ENCODE results near the gene CCSER1.
"Not testable (repeated sequence)": the region's sequence is repeated elsewhere in the genome, so short reads cannot be mapped to it uniquely, and the experiment has no call there.

CCSER1 gene

DNA sequence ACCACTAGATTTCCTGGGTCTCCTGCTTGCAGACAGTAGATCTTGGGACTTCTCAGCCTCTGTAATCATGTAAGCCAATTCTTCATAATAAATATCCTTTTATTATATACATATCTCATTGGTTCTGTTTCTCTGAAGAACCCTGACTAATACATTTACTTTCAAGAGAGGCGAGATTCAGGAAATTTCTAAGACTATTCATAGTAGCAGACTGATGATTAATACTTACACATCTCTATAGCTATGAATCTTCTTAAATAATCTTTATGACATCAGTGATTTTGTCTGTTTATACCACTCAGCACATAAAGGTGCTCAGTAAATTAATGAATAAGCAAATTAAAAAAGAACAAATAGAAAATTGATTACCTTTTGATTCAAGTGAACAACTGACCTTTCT is 1494.3 kb downstream of the CCSER1 start:
- Histone ChIP-seq H3K9me3 (ENCODE audit: insufficient read depth, low read length) (no peaks in the 10 kb centered on the region), H3K27ac (ENCODE audit: low read depth, low read length) (no peak overlapping the region), H3K36me3 (ENCODE audit: low read length) (no peaks in the 10 kb centered on the region), H3F3A (ENCODE audit: insufficient read depth) (no peaks in the 10 kb centered on the region), H4K20me1 (ENCODE audit: low read depth, low read length) (no peaks in the 10 kb centered on the region), H3K4me3 (ENCODE audit: insufficient read depth, low read length, poor library complexity, severe bottlenecking) (no peak overlapping the region), H3K79me2 (ENCODE audit: insufficient read depth, low read length) (no peaks in the 10 kb centered on the region), H3K27me3 (ENCODE audit: low read length) (no peaks in the 10 kb centered on the region), H3K9me2 (replicated peaks; ENCODE audit: insufficient read depth, low read length) (no peaks in the 10 kb centered on the region), H3K9ac (ENCODE audit: low read length) (no peak overlapping the region), H2AFZ (ENCODE audit: low read depth, low read length, severe bottlenecking) (no peak overlapping the region), H3K4me2 (ENCODE audit: low read depth, low read length, poor library complexity, severe bottlenecking) (no peak overlapping the region)
- TF ChIP-seq, protein P1, sequence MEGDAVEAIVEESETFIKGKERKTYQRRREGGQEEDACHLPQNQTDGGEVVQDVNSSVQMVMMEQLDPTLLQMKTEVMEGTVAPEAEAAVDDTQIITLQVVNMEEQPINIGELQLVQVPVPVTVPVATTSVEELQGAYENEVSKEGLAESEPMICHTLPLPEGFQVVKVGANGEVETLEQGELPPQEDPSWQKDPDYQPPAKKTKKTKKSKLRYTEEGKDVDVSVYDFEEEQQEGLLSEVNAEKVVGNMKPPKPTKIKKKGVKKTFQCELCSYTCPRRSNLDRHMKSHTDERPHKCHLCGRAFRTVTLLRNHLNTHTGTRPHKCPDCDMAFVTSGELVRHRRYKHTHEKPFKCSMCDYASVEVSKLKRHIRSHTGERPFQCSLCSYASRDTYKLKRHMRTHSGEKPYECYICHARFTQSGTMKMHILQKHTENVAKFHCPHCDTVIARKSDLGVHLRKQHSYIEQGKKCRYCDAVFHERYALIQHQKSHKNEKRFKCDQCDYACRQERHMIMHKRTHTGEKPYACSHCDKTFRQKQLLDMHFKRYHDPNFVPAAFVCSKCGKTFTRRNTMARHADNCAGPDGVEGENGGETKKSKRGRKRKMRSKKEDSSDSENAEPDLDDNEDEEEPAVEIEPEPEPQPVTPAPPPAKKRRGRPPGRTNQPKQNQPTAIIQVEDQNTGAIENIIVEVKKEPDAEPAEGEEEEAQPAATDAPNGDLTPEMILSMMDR (IDR thresholded peaks at IDR 0.05; ENCODE audit: insufficient read depth, low read length, poor library complexity, severe bottlenecking) = no peak
- TF ChIP-seq EZH2phosphoT487 (conservative IDR thresholded peaks at IDR 0.05; ENCODE audit: low read length) = no peak

DNA sequence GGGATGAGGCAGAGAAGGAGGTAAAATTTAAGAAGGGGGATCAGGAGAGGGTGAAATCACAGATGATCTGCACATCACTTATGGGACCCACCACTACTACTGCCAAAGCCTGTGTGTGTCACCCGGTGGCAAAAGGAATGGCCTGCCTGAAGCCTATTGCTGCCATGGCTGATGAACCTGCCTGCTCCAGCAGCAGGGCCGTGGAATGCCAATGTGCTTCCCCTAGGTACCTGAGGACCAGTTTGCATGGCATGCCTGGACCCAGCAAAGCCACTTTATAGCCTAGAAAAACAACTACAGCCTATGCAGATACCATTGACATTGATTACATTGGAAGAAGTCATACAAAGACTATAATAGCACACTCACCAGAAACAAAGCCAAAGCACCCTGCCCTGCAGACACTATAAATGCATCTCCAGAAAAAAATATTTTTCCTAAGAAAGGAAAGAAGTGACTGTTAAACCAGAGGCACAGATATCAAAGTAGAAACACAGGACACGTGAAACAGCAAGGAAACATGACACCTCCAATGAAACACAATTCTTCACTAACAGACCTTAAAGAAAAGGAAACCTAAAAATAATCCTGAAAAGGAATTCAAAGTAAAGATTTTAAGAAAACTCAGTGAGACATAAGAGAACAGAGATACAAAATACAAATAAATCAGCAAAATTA is 1495.9 kb downstream of the CCSER1 start:
- no peaks in the 10 kb centered on the region for H3K36me3 ChIP-seq (ENCODE audit: low read length)
- no peak overlapping the region for H2AFZ ChIP-seq (ENCODE audit: low read depth, low read length, severe bottlenecking)
- no peaks in the 10 kb centered on the region for H3K27me3 ChIP-seq (ENCODE audit: low read length)
- no peak overlapping the region for H3K4me3 ChIP-seq (ENCODE audit: insufficient read depth, low read length, poor library complexity, severe bottlenecking)
- H3K79me2 ChIP-seq (ENCODE audit: insufficient read depth, low read length) = no peaks in the 10 kb centered on the region
- H3K9ac ChIP-seq (ENCODE audit: low read length) = no peak overlapping the region
- TF ChIP-seq EZH2phosphoT487 (conservative IDR thresholded peaks at IDR 0.05; ENCODE audit: low read length) = no peak
- TF ChIP-seq, protein P1 (IDR thresholded peaks at IDR 0.05; ENCODE audit: insufficient read depth, low read length, poor library complexity, severe bottlenecking) = no peak
- no peaks in the 10 kb centered on the region for H4K20me1 ChIP-seq (ENCODE audit: low read depth, low read length)
- no peaks in the 10 kb centered on the region for H3K9me2 ChIP-seq (replicated peaks; ENCODE audit: insufficient read depth, low read length)
- H3K4me2 ChIP-seq (ENCODE audit: low read depth, low read length, poor library complexity, severe bottlenecking) = no peak overlapping the region
- H3K9me3 ChIP-seq (ENCODE audit: insufficient read depth, low read length) = no peaks in the 10 kb centered on the region
- no peaks in the 10 kb centered on the region for H3F3A ChIP-seq (ENCODE audit: insufficient read depth)
- no peak overlapping the region for H3K27ac ChIP-seq (ENCODE audit: low read depth, low read length)

DNA sequence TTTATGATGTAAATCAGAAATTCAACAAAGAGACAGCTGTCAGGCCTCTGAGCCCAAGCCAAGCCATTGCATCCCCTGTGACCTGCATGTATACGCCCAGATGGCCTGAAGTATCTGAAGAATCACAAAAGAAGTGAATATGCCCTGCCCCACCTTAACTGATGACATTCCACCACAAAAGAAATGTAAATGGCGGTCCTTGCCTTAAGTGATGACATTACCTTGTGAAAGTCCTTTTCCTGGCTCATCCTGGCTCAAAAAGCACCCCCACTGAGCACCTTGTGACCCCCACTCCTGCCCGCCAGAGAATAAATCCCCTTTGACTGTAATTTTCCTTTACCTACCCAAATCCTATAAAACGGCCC is 1496.4 kb downstream of the CCSER1 start:
- not testable (repeated sequence) for H3K27me3 ChIP-seq (ENCODE audit: low read length); H3K9me3 ChIP-seq (ENCODE audit: insufficient read depth, low read length); H3K9ac ChIP-seq (ENCODE audit: low read length); H3K27ac ChIP-seq (ENCODE audit: low read depth, low read length); H3K36me3 ChIP-seq (ENCODE audit: low read length); H3K4me3 ChIP-seq (ENCODE audit: insufficient read depth, low read length, poor library complexity, severe bottlenecking); H3K9me2 ChIP-seq (replicated peaks; ENCODE audit: insufficient read depth, low read length); H4K20me1 ChIP-seq (ENCODE audit: low read depth, low read length); H3K4me2 ChIP-seq (ENCODE audit: low read depth, low read length, poor library complexity, severe bottlenecking); H2AFZ ChIP-seq (ENCODE audit: low read depth, low read length, severe bottlenecking); H3F3A ChIP-seq (ENCODE audit: insufficient read depth); H3K79me2 ChIP-seq (ENCODE audit: insufficient read depth, low read length)

DNA sequence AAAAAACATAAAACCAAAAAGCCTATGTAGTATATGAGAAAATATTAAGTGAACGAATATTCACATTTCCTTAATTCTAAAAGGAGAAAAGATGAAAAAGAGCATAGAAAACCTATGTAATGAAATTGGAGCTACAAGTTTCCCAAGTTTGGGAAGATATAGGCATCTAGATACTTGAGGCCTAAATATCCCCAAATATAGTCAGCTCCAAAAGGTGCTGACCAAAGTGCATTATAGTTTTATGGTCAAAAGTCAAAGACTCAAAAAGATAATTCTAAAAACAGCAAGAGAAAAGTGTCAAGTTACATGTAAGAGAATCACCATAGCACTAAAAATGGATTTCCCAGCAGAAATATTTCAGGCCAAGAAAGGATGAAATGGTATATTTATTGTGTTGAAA is 1502.9 kb downstream of the CCSER1 start:
- H2AFZ ChIP-seq (ENCODE audit: low read depth, low read length, severe bottlenecking) = no peak overlapping the region
- H3K4me2 ChIP-seq (ENCODE audit: low read depth, low read length, poor library complexity, severe bottlenecking) = no peak overlapping the region
- no peaks in the 10 kb centered on the region for H4K20me1 ChIP-seq (ENCODE audit: low read depth, low read length)
- no peaks in the 10 kb centered on the region for H3K36me3 ChIP-seq (ENCODE audit: low read length)
- H3K9me3 ChIP-seq (ENCODE audit: insufficient read depth, low read length) = no peaks in the 10 kb centered on the region
- H3K79me2 ChIP-seq (ENCODE audit: insufficient read depth, low read length) = no peaks in the 10 kb centered on the region
- no peak overlapping the region for H3K4me3 ChIP-seq (ENCODE audit: insufficient read depth, low read length, poor library complexity, severe bottlenecking)
- TF ChIP-seq, protein P1 (IDR thresholded peaks at IDR 0.05; ENCODE audit: insufficient read depth, low read length, poor library complexity, severe bottlenecking) = no peak
- TF ChIP-seq EZH2phosphoT487 (conservative IDR thresholded peaks at IDR 0.05; ENCODE audit: low read length) = no peak
- H3K9me2 ChIP-seq (replicated peaks; ENCODE audit: insufficient read depth, low read length) = no peaks in the 10 kb centered on the region
- no peaks in the 10 kb centered on the region for H3K27me3 ChIP-seq (ENCODE audit: low read length)
- no peak overlapping the region for H3K27ac ChIP-seq (ENCODE audit: low read depth, low read length)
- no peak overlapping the region for H3K9ac ChIP-seq (ENCODE audit: low read length)
- H3F3A ChIP-seq (ENCODE audit: insufficient read depth) = no peaks in the 10 kb centered on the region

Measured in SU-DHL-6 (cell line).